Vagina (tissue), 2 donors: ENCODE results near the gene MBD3. TPM values are rescaled to one million over a fixed set of nuclear protein-coding genes. Genes with fewer than 3 reads are reported as not detected.

Experiments
- DNase-seq, 2 donors: peaks; one replicate each; pipeline ENCODE4 v3.0.0-alpha.2; 2017; ENCODE audit errors: extremely low spot score in 2 of 2
- H3K27ac ChIP-seq: fragments of 200-600 bp; sonication (generic); one replicate; pipeline ENCODE4 v1.5.1; 2019
- H3K27me3 ChIP-seq: fragments of 200-600 bp; sonication (generic); one replicate; pipeline ENCODE4 v1.5.1; 2019
- H3K36me3 ChIP-seq, 2 donors: fragments of 200-600 bp; sonication (generic); one replicate each; pipeline ENCODE4 v1.5.1; 2017 to 2019
- H3K4me1 ChIP-seq: fragments of 200-600 bp; sonication (generic); one replicate; pipeline ENCODE4 v1.5.1; 2019
- H3K4me3 ChIP-seq, 2 donors: fragments of 200-600 bp; sonication (generic); 1 replicate in 1 of 2; 2 replicates in 1 of 2; pipeline ENCODE4 v1.5.1; 2016 to 2019
- H3K9me3 ChIP-seq: fragments of 200-600 bp; sonication (generic); one replicate; pipeline ENCODE4 v1.5.1; 2019
- CTCF ChIP-seq, 3 experiments: fragments of 450-650 bp in 2 of 3; fragments of 200-600 bp in 1 of 3; sonication (generic) in 1 of 3; IDR thresholded peaks; one replicate each; pipeline ENCODE4 v1.5.1; 2017 to 2019; ENCODE audit warnings: antibody characterized with exemption in 3 of 3, mild to moderate bottlenecking in 2 of 3, moderate library complexity in 2 of 3
- POLR2A ChIP-seq, 2 donors: fragments of 450-650 bp; IDR thresholded peaks; one replicate each; pipeline ENCODE4 v1.6.1; 2017; ENCODE audit warnings: antibody characterized with exemption in 2 of 2, mild to moderate bottlenecking in 2 of 2, moderate library complexity in 2 of 2
- POLR2AphosphoS5 ChIP-seq, 2 donors: sonication (generic); formaldehyde crosslinking; IDR thresholded peaks; one replicate each; pipeline ENCODE4 v1.9.0; 2017; ENCODE audit warnings: antibody characterized with exemption in 2 of 2, mild to moderate bottlenecking in 2 of 2, low read depth in 1 of 2; ENCODE audit not compliant: insufficient read depth in 1 of 2
- intact Hi-C: fragments of 100-400 bp; cut with DNase I; formaldehyde crosslinking; loops from one replicate; pipeline ENCODE4 v1.15.1; 2023
- total RNA-seq: library from RNA; depleted of rRNA; stranded (reverse); fragments of >200 nt; gene quantifications from one replicate; pipeline ENCODE4 v1.2.3, GENCODE V29; 2016

The MBD3 gene
- total RNA-seq, 1 donor from 2014 or later = 66.0 TPM

- DNase-seq = no peak
- Histone ChIP-seq H3K4me1 (no peaks in the 10 kb centered on the region), H3K4me3 (no peak overlapping the region), H3K27ac (no peak overlapping the region), H3K36me3 (peaks cover 0 to 11% of the 10 kb centered on the region in 2 donors), H3K9me3 (no peaks in the 10 kb centered on the region), H3K27me3 (no peaks in the 10 kb centered on the region)
- TF ChIP-seq POLR2AphosphoS5 (IDR thresholded peaks at IDR 0.05; ENCODE audit: insufficient read depth in 1 of 2, low read depth in 1 of 2) (no peak), POLR2A (IDR thresholded peaks at IDR 0.05) (no peak), CTCF (IDR thresholded peaks at IDR 0.05) (no peak)
- intact Hi-C loops = no loop called here
These were observed 36.7 kb upstream of the MBD3 start for GRCh38 chr19:1629256-1629808.

GRCh38 chr19:1627194-1627593 lies 34.5 kb upstream of the MBD3 start:
- H3K36me3 ChIP-seq = peaks cover 0 to 18% of the 10 kb centered on the region in 2 donors
- H3K4me3 ChIP-seq = no peak overlapping the region
- H3K27me3 ChIP-seq = no peaks in the 10 kb centered on the region
- H3K9me3 ChIP-seq = no peaks in the 10 kb centered on the region
- H3K4me1 ChIP-seq = no peaks in the 10 kb centered on the region
- intact Hi-C loops = no loop called here
- no peak for DNase-seq
- TF ChIP-seq CTCF (IDR thresholded peaks at IDR 0.05) (no peak), POLR2AphosphoS5 (IDR thresholded peaks at IDR 0.05; ENCODE audit: insufficient read depth in 1 of 2, low read depth in 1 of 2) (no peak), POLR2A (IDR thresholded peaks at IDR 0.05) (no peak)
- no peak overlapping the region for H3K27ac ChIP-seq

GRCh38 chr19:1626417-1627010 lies 33.8 kb upstream of the MBD3 start:
- TF ChIP-seq POLR2A (IDR thresholded peaks at IDR 0.05) = no peak
- TF ChIP-seq CTCF (IDR thresholded peaks at IDR 0.05) = no peak
- no peak for TF ChIP-seq POLR2AphosphoS5 (IDR thresholded peaks at IDR 0.05; ENCODE audit: insufficient read depth in 1 of 2, low read depth in 1 of 2)
- no peak for DNase-seq
- no peaks in the 10 kb centered on the region for H3K27me3 ChIP-seq
- H3K9me3 ChIP-seq = no peaks in the 10 kb centered on the region
- H3K27ac ChIP-seq = no peak overlapping the region
- no peak overlapping the region for H3K4me3 ChIP-seq
- H3K36me3 ChIP-seq = peaks cover 0 to 18% of the 10 kb centered on the region in 2 donors
- intact Hi-C loops = no loop called here
- no peaks in the 10 kb centered on the region for H3K4me1 ChIP-seq

GRCh38 chr19:1624458-1624857 lies 31.8 kb upstream of the MBD3 start:
- H3K4me3 ChIP-seq = no peak overlapping the region
- H3K27me3 ChIP-seq = no peaks in the 10 kb centered on the region
- TF ChIP-seq CTCF (IDR thresholded peaks at IDR 0.05) (peak in 1 of 3 experiments; percentile 22), POLR2AphosphoS5 (IDR thresholded peaks at IDR 0.05; ENCODE audit: insufficient read depth in 1 of 2, low read depth in 1 of 2) (no peak), POLR2A (IDR thresholded peaks at IDR 0.05) (no peak)
- intact Hi-C loops = no loop called here
- H3K36me3 ChIP-seq = peaks cover 0 to 34% of the 10 kb centered on the region in 2 donors
- H3K27ac ChIP-seq = no peak overlapping the region
- no peak for DNase-seq
- no peaks in the 10 kb centered on the region for H3K9me3 ChIP-seq
- no peaks in the 10 kb centered on the region for H3K4me1 ChIP-seq

- intact Hi-C loops = no loop called here
- Histone ChIP-seq H3K4me3 (no peak overlapping the region), H3K27me3 (no peaks in the 10 kb centered on the region), H3K4me1 (no peaks in the 10 kb centered on the region), H3K9me3 (no peaks in the 10 kb centered on the region), H3K36me3 (peaks cover 0 to 41% of the 10 kb centered on the region in 2 donors), H3K27ac (no peak overlapping the region)
- no peak for TF ChIP-seq CTCF (IDR thresholded peaks at IDR 0.05)
- no peak for TF ChIP-seq POLR2AphosphoS5 (IDR thresholded peaks at IDR 0.05; ENCODE audit: insufficient read depth in 1 of 2, low read depth in 1 of 2)
- no peak for TF ChIP-seq POLR2A (IDR thresholded peaks at IDR 0.05)
- DNase-seq = no peak
These were observed 29.9 kb upstream of the MBD3 start for GRCh38 chr19:1622541-1622940.
